GM10248 (cell line): Measurements from ENCODE around the gene MAP1LC3B.

Experiments used
- CTCF ChIA-PET: fragments of 300-600 bp; sonication (Branson Sonifier 250); formaldehyde crosslinking; extraction: SDS; loops from one replicate; lab custom pipeline; 2021; ENCODE audit warnings: antibody characterized with exemption; lab: Yijun Ruan, JAX
- POLR2A ChIA-PET: fragments of 350-650 bp; sonication (Branson Sonifier 250); formaldehyde crosslinking; extraction: SDS; loops from one replicate; lab custom pipeline; 2020; ENCODE audit warnings: antibody characterized with exemption; lab: Yijun Ruan, JAX
- DNase-seq: peaks from one replicate; pipeline ENCODE4 v3.0.0; 2012; ENCODE audit errors: extremely low spot score
- TF ChIP-seq, protein P1 (sequence below): IDR thresholded peaks from 2 replicates; pipeline ENCODE4 v1.5.1; 2012; ENCODE audit warnings: mild to moderate bottlenecking, low read depth; ENCODE audit errors: extremely low read depth, missing control alignments, control extremely low read depth

Gene MAP1LC3B

DNA sequence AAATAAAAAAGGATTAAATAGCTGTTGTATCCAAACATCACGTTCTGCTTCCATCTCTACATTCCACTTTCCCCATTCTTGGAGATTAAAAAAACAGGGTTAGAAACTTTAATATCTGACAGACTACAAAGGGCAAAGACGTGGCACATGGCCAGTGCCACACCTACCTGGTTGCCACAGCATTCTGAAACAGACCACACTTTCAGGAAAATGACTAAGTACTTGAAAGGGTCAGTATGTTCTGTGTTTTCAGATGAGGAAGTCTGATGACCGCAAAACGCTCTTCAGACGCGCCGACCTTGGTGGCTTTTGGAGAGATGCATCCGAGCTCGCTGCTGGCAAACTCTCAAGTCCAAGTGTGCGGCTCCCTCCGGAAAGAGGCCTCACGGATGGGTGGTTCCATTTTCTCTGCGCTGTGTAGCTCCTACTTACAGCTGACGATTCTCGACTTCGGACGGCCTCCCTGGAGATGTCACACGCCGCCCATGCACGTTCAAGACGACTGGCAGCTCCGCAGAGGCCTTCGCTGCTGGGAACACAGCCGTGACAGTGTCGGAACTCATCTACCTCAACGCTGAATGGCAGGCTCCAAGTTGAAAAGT is 15.5 kb downstream of the MAP1LC3B start:
- ChIA-PET CTCF (interaction anchor here (0.8 to 1.0 kb wide), 2 partner anchors 11 to 361 kb away, joined by 3 read pairs; no protein-coding TSS in a partner anchor), POLR2A (interaction anchor here (0.6 kb wide), 1 partner anchor 65 kb away, joined by 3 read pairs; no protein-coding TSS in a partner anchor)
- DNase-seq: no peak
- TF ChIP-seq, protein P1, sequence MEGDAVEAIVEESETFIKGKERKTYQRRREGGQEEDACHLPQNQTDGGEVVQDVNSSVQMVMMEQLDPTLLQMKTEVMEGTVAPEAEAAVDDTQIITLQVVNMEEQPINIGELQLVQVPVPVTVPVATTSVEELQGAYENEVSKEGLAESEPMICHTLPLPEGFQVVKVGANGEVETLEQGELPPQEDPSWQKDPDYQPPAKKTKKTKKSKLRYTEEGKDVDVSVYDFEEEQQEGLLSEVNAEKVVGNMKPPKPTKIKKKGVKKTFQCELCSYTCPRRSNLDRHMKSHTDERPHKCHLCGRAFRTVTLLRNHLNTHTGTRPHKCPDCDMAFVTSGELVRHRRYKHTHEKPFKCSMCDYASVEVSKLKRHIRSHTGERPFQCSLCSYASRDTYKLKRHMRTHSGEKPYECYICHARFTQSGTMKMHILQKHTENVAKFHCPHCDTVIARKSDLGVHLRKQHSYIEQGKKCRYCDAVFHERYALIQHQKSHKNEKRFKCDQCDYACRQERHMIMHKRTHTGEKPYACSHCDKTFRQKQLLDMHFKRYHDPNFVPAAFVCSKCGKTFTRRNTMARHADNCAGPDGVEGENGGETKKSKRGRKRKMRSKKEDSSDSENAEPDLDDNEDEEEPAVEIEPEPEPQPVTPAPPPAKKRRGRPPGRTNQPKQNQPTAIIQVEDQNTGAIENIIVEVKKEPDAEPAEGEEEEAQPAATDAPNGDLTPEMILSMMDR: no peak

DNA sequence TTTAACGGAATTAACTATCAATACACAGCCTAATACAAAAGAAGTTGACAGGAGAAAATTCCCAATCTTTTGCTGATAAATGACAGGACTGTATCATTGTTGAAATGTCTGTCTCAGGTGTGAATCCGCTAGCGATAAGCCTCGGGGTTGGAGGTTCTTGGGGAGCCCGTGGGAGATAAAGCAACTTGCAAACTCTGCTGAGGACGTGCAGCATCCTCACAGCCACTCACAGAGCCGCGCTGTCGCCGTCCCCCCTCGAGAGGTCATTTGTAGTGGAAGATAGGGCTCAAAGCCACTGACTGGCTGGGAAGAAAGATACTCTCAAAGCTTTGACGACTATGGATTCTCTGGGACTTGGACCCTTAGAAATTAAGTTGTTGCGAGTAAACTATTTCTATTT is 17.0 kb downstream of the MAP1LC3B start:
- POLR2A ChIA-PET: no interaction called here
- TF ChIP-seq, protein P1: no peak
- CTCF ChIA-PET: interaction anchor here (1.2 kb wide), 1 partner anchor 15 kb away, joined by 4 read pairs; no protein-coding TSS in a partner anchor
- DNase-seq: no peak

DNA sequence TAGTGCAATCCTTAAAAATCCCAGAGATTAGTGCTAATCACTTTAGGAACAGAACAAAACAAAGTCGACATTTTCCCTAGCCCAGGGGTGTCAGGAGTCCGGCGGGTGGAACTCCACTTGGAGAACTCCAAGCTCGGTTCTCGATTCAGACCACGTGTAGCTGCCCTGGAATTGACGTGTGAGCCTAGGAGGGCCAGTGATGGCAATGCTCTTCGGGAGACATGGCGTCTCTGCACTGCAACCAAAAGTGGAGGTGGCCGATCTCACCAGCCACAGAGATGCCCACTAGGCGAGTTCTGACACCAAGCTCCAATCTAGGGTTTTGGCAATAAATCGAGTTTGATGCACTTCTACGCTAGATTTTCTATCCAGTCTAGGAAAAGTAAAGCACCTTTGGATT is 17.6 kb downstream of the MAP1LC3B start:
- TF ChIP-seq, protein P1: no peak
- DNase-seq: no peak
- POLR2A ChIA-PET: interaction anchor here (0.7 kb wide), 1 partner anchor 15 kb away, joined by 3 read pairs; no protein-coding TSS in a partner anchor
- CTCF ChIA-PET: interaction anchor here (0.9 to 1.2 kb wide), 2 partner anchors 8 to 15 kb away, joined by 3 to 4 read pairs; no protein-coding TSS in a partner anchor

DNA sequence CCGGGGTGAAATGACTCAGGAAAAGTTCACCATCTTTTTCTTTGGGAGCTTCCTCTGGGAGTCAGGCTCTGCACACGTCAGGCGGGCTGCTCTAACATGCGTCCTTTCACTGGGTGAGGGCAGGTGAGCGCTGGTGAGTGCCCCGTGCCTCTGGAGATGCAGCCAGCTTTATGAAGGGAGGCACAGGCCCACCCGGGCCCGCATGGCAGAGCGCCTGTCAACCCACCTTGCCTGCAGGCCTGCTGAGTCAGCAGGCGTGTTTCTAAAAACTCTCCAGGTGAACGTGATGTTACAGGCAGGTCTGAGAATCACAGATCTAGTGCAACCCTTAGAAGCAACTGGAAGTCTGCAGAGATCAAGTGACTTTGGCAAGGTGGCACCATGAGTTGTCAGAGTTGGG is 18.4 kb downstream of the MAP1LC3B start:
- TF ChIP-seq, protein P1: no peak
- ChIA-PET POLR2A (interaction anchor here (0.7 kb wide), 1 partner anchor 15 kb away, joined by 3 read pairs; no protein-coding TSS in a partner anchor), CTCF (interaction anchor here (0.9 to 1.2 kb wide), 2 partner anchors 9 to 16 kb away, joined by 3 to 4 read pairs; no protein-coding TSS in a partner anchor)
- DNase-seq: no peak

DNA sequence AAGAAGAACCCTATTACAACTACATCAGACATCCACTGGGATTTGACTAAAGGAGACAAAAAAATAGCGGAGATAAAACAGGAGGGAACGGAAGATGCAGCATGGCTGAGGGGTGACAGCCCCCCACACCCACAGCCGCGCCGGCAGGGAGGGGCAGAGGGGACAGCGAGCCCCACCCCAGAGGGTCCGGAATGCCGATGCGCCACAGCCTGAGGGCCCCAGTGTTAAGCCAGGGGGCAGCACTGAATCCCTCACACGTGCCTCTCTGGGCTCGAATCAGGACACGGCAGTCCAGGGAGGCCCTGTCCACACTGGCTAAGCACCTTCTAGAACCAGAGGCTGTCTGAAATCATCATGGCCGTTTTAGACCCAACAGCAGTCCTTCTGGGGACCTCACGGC is 18.8 kb downstream of the MAP1LC3B start:
- POLR2A ChIA-PET: no interaction called here
- TF ChIP-seq, protein P1: no peak
- CTCF ChIA-PET: no interaction called here
- DNase-seq: no peak

DNA sequence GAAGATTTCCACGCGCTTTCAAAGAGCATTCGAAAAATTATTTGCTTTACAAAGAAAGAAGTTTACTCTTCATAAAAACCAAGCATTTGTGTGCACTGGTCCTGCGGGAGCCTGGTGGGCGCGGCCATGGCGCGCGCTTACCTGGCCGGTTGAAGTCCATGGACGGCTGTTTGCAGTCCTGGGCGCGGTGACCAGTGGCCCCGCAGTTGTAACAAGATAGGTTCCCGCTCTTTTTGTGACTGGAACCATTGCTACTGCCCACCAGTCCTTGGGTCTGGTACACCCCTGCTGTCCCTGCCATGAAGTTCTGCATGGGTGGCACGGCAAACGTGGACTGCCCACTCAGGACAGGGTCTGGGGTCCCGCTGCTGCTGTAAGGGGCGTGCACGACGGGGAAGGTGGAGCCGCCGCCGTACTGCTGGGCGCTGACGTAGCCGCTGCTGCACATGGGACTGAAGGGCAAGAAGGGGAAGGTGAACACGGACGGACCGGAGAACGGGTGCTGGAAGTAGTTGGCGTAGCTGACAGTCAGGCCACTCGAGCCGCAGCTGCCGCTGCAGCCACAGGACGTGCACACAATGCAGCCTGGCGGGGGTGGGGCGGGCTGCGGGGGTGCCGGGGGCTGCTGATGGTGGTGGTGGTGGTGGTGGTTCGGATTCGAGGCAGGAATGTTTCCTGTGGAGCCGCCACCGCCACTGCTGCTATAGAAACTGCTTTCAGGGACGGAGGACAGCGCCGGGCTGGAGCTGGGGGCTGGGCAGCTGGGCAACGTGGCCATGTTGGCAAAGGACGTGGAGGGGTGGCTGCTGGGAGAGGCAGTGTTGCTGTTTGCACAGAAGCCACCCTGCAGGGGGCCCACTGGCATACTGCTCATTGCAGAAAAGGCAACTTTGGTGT is 19.5 kb downstream of the MAP1LC3B start:
- POLR2A ChIA-PET: interaction anchor here (0.7 kb wide), 1 partner anchor 13 kb away, joined by 3 read pairs; no protein-coding TSS in a partner anchor
- TF ChIP-seq, protein P1: no peak
- DNase-seq: no peak
- CTCF ChIA-PET: no interaction called here
